ENCODE data around the gene NTSR1.

GRCh38 chr20:62795023-62795761, 86.6 kb downstream of the NTSR1 start:
- no peak for TF ChIP-seq EZH2 (IDR thresholded peaks at IDR 0.05; ENCODE audit: insufficient read depth, poor library complexity, severe bottlenecking)
- no peak for TF ChIP-seq EZH2phosphoT487 (IDR thresholded peaks at IDR 0.05; ENCODE audit: insufficient read depth, low read depth)
